GOT3 (cell line): ENCODE data around the gene PTPRR.

ENCODE experiments used
- DNase-seq: peaks from one replicate; lab custom pipeline; 2025; ENCODE audit warnings: mixed read lengths; lab: John Stamatoyannopoulos, UW

The PTPRR gene

GRCh38 chr12:70796989-70797388, 123.5 kb downstream of the PTPRR start:
- DNase-seq = no peak

- no peak for DNase-seq
Measured at GRCh38 chr12:70795608-70796007, 124.9 kb downstream of the PTPRR start.

- no peak for DNase-seq
Measured at GRCh38 chr12:70794131-70794530, 126.4 kb downstream of the PTPRR start.

- DNase-seq = no peak
Measured at GRCh38 chr12:70788774-70789173, 131.8 kb downstream of the PTPRR start.

- no peak for DNase-seq
Measured at GRCh38 chr12:70787612-70788011, 132.9 kb downstream of the PTPRR start.

- DNase-seq = no peak
Measured at GRCh38 chr12:70785896-70786295, 134.6 kb downstream of the PTPRR start.

- DNase-seq = no peak
Measured at GRCh38 chr12:70784042-70784668, 136.4 kb downstream of the PTPRR start.

- DNase-seq = no peak
Measured at GRCh38 chr12:70783455-70783854, 137.1 kb downstream of the PTPRR start.

- DNase-seq = no peak
Measured at GRCh38 chr12:70779250-70779649, 141.3 kb downstream of the PTPRR start.

GRCh38 chr12:70774055-70774454, 146.5 kb downstream of the PTPRR start:
- peak; percentile 98 for DNase-seq

GRCh38 chr12:70772836-70773235, 147.7 kb downstream of the PTPRR start:
- DNase-seq = no peak

GRCh38 chr12:70771581-70771980, 149.0 kb downstream of the PTPRR start:
- no peak for DNase-seq

GRCh38 chr12:70763666-70764065, 156.9 kb downstream of the PTPRR start:
- DNase-seq = no peak

GRCh38 chr12:70762000-70762399, 158.5 kb downstream of the PTPRR start:
- no peak for DNase-seq

GRCh38 chr12:70759161-70759918, 161.2 kb downstream of the PTPRR start:
- DNase-seq = no peak

GRCh38 chr12:70758494-70758845, 162.1 kb downstream of the PTPRR start:
- DNase-seq = no peak

GRCh38 chr12:70757830-70758493, 162.6 kb downstream of the PTPRR start:
- DNase-seq = no peak

- DNase-seq = no peak
Measured at GRCh38 chr12:70756791-70757190, 163.7 kb downstream of the PTPRR start.

GRCh38 chr12:70756118-70756517, 164.4 kb downstream of the PTPRR start:
- DNase-seq = no peak

- no peak for DNase-seq
Measured at GRCh38 chr12:70754330-70754741, 166.2 kb downstream of the PTPRR start.

GRCh38 chr12:70752327-70752726, 168.2 kb downstream of the PTPRR start:
- no peak for DNase-seq

- DNase-seq = no peak
Measured at GRCh38 chr12:70749931-70750330, 170.6 kb downstream of the PTPRR start.

- no peak for DNase-seq
Measured at GRCh38 chr12:70748809-70749208, 171.7 kb downstream of the PTPRR start.
